Measurements from ENCODE around the gene DGCR8.
A peak's percentile ranks its signal among the peaks of the same experiment; 100 is the strongest.

DGCR8 gene

DNA sequence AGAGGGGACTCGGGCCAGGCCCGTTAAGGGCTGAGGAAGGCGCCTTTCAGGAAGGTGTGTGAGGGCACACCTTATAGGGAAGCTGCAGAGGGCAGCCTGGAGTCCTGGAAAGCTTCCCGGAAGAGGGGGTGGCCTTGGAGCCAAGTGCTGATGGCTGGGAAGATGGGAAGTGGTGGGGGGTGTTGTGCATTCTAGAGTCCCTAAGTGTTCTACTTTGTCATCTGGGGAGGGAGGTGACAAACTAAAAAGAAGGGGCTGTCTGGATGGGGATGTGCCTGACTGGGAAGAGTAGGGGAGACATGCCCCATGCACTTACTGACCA is 58.3 kb downstream of the DGCR8 start:
- DNase-seq (ENCODE audit: low spot score): no peak

GRCh38 chr22:20138868-20139267 is 58.8 kb downstream of the DGCR8 start:
- DNase-seq (ENCODE audit: low spot score): no peak

DNA sequence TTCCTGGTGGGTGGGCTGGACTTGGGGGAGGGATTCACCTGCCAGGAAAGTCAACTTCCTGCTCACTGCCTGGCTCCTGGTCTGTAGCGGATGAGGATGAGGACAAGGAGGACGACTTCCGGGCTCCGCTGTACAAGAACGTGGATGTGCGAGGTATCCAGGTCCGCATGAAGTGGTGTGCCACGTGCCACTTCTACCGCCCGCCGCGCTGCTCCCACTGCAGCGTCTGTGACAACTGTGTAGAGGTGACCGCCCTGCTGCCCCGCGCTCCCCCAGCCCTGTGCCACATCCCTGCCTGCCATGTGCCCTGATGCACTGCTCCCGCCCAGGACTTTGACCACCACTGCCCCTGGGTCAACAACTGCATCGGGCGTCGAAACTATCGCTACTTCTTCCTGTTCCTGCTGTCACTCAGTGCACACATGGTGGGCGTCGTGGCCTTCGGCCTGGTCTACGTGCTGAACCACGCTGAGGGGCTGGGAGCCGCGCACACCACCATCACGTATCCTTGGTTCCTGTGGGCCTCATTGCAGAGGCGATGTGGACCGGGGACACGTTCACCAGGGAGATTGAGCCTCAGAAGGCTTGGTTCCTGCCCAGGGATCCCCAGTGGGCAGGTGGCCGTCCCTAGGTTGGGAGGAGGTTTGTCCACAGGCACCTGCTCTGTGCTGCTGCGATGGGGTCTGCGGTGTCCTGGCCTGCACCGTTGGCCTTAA is 59.5 kb downstream of the DGCR8 start:
- DNase-seq (ENCODE audit: low spot score): no peak

DNA sequence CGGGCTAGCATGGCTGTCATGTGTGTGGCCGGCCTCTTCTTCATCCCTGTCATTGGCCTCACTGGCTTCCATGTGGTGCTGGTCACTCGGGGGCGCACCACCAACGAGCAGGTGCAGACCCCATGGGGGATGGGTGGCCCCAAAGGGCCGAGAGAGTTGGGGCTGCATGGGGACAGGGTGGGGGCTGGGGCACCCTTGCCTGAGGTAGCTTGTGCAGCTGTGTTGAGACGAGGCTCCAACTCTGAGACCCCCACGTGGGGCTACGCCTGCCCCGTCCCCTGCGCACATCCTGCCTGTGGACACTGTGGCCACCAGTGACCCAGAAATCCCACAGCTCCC is 60.0 kb downstream of the DGCR8 start:
- DNase-seq (ENCODE audit: low spot score): no peak

DNA sequence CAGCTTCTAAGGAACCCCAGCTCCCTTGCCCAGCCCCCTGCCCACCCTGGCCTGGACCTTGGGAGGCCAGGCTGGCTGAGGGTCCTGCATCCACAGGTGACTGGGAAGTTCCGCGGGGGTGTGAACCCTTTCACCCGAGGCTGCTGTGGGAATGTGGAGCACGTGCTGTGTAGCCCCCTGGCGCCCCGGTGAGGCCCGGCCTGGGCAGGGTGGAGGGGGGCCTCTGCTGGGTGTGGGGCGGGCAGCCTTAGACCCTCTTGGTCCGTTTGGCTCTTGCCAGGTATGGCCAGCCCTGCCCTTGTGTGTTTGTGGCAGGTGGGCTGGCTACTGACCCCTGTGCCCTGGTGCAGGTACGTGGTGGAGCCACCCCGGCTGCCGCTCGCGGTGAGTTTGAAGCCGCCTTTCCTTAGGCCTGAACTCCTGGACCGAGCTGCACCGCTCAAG is 60.5 kb downstream of the DGCR8 start:
- no peak for DNase-seq (ENCODE audit: low spot score)

DNA sequence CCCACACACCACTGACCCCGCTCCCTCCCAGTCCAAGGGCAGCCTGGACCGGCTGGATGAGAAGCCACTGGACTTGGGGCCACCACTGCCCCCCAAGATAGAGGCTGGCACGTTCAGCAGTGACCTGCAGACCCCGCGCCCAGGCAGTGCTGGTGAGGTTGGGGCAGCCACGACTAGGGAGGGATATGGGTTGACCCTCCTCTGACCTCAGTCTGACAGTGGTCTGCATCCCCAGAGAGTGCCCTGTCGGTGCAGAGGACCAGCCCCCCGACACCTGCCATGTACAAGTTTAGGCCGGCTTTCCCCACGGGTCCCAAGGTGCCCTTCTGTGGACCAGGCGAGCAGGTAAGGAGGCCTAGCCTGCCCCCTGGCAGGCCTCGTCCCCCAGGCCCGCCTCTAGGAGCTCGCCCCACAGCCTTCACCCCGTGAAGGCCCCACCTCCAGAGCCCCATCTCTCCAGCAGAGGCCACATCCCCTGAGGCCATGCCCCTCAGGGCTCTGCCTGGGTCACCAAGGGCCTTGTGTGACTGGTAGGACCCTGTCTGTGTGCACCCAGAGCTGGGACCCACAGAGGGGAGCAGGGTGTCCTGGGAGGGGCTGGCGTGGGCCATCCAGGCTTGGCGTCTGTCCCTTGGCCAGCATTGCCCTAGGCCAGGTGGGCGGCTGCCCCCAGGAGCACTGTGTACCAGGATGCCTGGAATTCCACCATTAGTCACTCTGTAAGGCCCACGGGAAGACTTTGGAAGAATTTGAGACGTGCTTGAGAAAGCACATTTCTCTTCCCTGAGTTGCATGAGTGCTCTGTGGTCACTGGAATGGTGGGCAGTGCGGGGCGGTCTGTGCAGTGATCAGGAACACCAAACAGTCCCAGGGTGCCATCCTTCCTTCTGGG is 61.4 kb downstream of the DGCR8 start:
- DNase-seq (ENCODE audit: low spot score): peak; percentile 71

GRCh38 chr22:20142711-20143621 is 62.9 kb downstream of the DGCR8 start:
- DNase-seq (ENCODE audit: low spot score): no peak

DNA sequence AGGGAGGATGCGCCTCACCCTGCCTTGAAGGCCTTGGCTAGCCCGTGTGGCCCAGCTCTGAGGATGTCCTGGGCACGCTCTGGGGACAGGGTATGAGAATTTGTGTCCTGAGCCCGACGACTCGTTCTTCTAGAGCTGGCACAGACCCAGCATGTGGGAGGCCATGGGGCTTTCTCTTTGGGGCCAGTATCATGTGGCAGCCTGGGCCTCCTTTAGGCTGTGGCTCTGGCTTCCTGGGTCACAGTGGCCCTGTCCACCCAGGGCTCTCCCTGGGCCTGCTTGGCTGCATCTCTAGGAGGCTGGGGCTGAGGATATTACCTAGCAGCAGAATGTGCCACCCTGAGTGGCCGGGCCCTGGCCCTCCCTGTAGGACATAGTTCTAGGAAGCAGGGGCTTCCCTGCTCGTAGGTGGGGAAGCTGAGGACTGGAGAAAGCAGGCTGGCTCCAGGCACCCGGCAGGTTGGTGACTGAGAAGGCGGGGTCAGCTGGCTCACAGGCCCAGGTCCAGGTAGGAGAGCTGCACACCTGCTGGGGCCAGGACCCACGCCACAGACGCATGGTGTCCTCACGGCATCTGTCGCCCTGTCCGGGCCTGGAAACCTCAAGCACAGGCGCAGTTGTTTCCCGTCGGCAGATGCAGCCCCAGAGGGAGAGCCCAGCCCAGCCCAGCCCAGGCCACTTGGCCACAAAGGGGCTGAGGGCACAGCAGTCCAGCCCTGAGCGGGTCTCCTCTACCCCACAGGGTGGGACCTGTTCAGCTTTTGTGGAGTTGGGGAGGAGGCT is 64.0 kb downstream of the DGCR8 start:
- no peak for DNase-seq (ENCODE audit: low spot score)

DNA sequence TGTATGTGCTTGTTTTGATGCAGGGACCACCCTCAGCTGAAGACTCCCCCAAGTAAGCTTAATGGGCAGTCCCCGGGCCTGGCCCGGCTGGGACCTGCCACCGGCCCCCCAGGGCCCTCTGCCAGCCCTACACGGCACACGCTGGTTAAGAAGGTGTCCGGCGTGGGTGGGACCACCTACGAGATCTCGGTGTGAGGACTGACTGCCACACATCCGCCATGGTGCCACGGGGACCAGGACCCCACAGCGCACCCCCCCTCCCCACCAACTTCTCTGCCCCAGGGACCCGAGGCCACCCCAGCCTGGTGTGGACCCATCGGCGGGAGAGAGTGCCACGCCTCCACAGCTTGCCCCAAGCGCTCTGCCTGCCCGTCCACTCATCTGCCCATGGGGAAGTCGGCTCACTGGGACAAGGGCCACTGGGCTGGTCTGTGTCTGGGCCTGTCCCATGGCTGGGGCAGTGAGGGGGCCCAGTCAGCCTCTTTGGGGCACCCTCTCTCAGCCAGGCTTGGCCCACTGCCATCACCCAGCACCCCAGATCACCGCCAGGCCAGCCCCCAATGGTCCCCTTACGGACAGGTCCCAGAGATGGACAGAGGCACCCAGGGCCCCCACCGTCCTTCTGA is 65.3 kb downstream of the DGCR8 start:
- no peak for DNase-seq (ENCODE audit: low spot score)

DNA sequence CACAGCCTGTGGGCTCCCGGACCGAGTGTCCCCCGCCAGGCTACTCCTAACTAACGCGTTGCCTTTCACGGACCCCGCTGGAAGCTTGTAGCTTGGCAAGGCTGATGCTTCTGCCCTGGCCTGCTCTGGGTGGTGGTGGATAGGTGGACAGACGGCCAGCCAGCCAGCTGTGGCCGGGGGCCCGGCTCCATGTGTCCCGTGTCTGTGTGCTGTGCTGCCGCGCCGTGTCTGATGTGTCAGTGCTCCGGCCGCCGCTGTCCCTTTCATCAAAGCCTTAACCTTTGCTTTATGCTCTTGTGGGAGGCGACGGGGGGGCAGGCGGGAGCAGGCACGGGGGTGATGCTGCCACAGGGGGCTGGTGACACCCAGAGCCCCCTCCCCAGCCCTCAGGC is 65.8 kb downstream of the DGCR8 start:
- DNase-seq (ENCODE audit: low spot score): no peak

DNA sequence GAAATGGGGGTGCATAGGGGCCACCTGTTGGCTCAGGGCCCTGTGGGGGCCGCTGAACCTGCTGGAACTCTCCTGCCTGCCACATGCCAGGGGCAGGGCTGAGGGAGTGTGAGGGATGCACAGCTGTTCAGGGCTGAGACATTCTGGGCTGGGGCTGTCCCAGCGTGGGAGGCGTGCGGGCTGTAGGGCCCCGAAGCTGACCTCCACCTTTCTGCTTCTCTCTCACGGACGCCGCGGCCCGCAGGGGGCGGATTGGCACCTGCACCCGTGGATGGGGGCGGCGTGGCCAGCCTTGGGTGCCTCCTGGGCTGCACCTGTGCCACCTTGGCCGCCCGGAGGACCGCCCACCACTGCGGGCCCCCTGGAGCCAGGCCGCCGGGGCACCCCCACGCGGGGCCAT is 66.7 kb downstream of the DGCR8 start:
- DNase-seq (ENCODE audit: low spot score): no peak

DNA sequence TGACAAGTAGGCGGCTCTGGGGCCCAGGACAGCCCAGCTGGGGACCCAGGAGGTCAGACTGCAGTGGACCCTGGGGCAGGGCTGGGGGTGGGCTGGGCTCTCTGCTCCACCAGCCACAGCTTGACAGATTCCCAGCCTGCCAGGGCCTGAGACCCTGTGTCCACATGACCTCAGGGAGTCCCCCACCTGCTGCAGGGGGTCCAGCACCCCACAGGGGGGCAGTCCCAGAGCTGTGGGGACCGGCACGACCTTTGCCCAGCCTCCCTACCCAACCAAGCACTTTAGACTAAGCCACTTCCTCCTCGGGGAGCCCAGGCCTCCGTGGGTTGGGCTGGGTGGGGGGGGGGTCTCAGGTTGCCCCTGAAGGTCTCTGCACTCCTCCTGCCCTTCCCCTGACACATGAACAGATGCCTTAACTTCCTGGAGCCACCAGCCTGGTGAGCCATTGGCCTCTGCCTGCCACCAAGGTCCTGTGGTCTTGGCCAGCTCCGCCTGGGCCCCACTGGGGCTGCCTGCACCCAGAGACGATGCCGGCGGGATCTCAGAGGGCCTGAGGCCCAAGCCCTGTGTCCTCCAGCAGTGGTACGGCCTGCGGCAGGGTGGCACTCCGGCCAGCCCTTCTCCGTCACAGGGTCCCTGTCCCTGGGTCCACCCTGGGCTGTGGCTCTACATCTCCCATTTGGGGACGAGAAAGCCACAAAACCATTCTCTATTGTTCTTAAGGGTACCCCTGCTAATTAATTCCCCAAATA is 67.4 kb downstream of the DGCR8 start:
- no peak for DNase-seq (ENCODE audit: low spot score)

- DNase-seq (ENCODE audit: low spot score): no peak
These were observed 68.4 kb downstream of the DGCR8 start for GRCh38 chr22:20148414-20148813.

- DNase-seq (ENCODE audit: low spot score): no peak
These were observed 69.5 kb downstream of the DGCR8 start for GRCh38 chr22:20149257-20150250.

DNA sequence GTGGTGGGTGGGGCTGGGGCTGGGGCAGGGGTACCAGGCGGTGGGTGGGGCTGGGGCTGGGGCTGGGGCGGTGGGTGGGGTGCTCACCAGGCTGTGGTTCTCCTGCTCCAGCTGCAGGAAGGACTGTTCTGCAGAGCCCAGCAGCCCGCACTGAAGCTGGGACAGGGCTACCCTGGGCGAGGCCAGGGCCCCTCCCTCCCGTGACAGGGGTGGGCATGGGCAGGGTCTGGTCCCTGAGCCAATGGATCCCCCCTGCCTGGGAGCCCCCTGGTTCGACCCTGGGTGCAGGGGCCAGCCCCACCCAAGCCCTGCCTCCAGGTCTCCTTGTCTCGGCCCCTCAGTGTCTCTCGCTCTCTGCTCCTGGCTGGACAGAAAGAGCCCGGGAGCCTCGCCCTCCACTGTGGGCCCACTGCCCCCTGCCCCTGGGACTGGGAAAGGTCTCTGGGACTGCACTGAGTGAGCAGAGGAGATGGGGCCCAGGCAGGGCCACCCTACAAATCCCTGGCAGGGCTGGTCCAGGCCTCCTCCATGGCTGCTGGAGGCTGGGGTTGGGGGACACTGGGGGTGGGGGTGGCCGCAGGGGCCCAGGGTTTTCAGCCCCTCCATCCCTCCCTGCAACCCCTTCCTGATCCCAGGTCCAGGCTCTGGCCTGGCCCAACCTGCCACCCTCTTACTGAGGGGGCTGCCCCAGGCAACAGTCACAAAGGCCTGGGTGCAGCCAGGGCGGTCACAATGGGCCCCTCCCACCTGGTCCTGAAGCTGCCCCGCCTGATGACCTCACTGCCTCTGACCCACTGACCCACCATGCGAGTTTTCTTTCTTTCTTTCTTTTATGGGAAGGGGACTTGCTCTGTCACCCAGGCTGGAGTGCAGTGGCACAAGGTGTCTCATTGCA is 70.6 kb downstream of the DGCR8 start, which contains the start of gene CCDC188:
Gene CCDC188, minus strand, starts transcription at position 675 of the 895 bp plus-strand sequence. Its CDS starts 69 bp downstream, at position 606.
- no peak for DNase-seq (ENCODE audit: low spot score)

GRCh38 chr22:20151276-20151588 is 71.2 kb downstream of the DGCR8 start:
- DNase-seq (ENCODE audit: low spot score): no peak

DNA sequence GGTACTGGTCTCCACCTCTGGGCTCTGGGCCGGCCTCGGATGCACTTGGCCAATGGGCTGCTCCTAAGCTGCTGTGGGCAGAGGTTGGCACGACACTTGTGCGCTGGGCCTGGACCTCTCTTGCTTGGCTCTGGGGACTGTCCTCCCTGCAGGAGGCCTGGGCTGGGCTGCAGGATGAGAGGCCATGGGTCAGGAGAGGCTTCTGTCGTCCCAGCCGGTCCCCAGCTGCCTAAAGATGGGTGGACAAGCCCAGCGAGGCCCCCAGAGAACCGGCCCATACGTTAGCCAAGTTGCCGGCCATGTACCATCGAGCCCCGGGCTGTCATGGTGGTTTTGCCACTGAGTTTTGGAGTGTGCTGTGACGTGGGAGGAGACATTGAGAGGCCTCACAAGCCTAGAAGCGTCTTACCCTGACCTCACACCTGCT is 72.4 kb downstream of the DGCR8 start:
- DNase-seq (ENCODE audit: low spot score): no peak

GRCh38 chr22:20153945-20154344 is 73.9 kb downstream of the DGCR8 start:
- no peak for DNase-seq (ENCODE audit: low spot score)
